HepG2 (cell line): ENCODE measurements around the gene RAC2. TPM values are rescaled to one million over a fixed set of nuclear protein-coding genes. Genes with fewer than 3 reads are reported as not detected.

ENCODE experiments used
- NCOA2 ChIP-seq: sonication (generic); formaldehyde crosslinking; IDR thresholded peaks from 2 replicates; pipeline ENCODE4 v1.8.0; 2022; ENCODE audit warnings: inconsistent platforms
- NFKB2 ChIP-seq: sonication (generic); formaldehyde crosslinking; IDR thresholded peaks from 2 replicates; pipeline ENCODE4 v1.4.0; 2020; ENCODE audit warnings: missing genetic modification reagents, borderline replicate concordance
- PRDM4 ChIP-seq: sonication (generic); formaldehyde crosslinking; IDR thresholded peaks from 2 replicates; pipeline ENCODE4 v1.9.0; 2021; ENCODE audit warnings: missing genetic modification reagents, borderline replicate concordance
- RNF219 ChIP-seq: sonication (generic); formaldehyde crosslinking; IDR thresholded peaks from 2 replicates; pipeline ENCODE4 v1.5.0; 2020; ENCODE audit warnings: mild to moderate bottlenecking, missing genetic modification reagents
- SAP130 ChIP-seq: IDR thresholded peaks from 2 replicates; pipeline ENCODE4 v1.6.1; 2016; ENCODE audit warnings: low read depth
- SMAD3 ChIP-seq: sonication (generic); formaldehyde crosslinking; IDR thresholded peaks from 2 replicates; pipeline ENCODE4 v1.4.0; 2020; ENCODE audit warnings: missing genetic modification reagents
- ZNF660 ChIP-seq: sonication (generic); formaldehyde crosslinking; IDR thresholded peaks from 2 replicates; pipeline ENCODE4 v1.5.1; 2020; ENCODE audit warnings: mild to moderate bottlenecking, low read depth, missing genetic modification reagents, borderline replicate concordance
- ZNF816 ChIP-seq: sonication (generic); formaldehyde crosslinking; IDR thresholded peaks from 2 replicates; pipeline ENCODE4 v1.8.0; 2022; ENCODE audit warnings: missing genetic modification reagents, mild to moderate bottlenecking, borderline replicate concordance
- polyA plus RNA-seq, 8 experiments: library from polyadenylated mRNA; depleted of rRNA in 3 of 8; stranded (reverse) in 7 of 8; unstranded in 1 of 8; fragments of >200 nt; fragmentation: Illumina TruSeq in 4 of 8; extraction: Trizol in 4 of 8; gene quantifications; 2 replicates each; pipeline versions ENCODE4 v1.2.1 to v1.2.3, GENCODE V29; 2011 to 2016; ENCODE audit warnings: low read depth in 4 of 8, missing spikeins in 1 of 8, mixed read lengths in 1 of 8; ENCODE audit not compliant: insufficient read depth in 1 of 8
- total RNA-seq, 5 experiments: library from RNA; depleted of rRNA; stranded (reverse); fragments of >200 nt; fragmentation: Illumina TruSeq; extraction: Trizol; gene quantifications; 2 replicates each; pipeline ENCODE4 v1.2.3, GENCODE V29; 2016; ENCODE audit warnings: low read depth in 1 of 5
- TF ChIP-seq, protein P1 (sequence below): sonication (generic); formaldehyde crosslinking; IDR thresholded peaks from 2 replicates; pipeline ENCODE4 v1.5.1; 2020; ENCODE audit warnings: mild to moderate bottlenecking, missing genetic modification reagents, moderate library complexity
- TF ChIP-seq, protein P2 (sequence below): sonication (generic); formaldehyde crosslinking; IDR thresholded peaks from 2 replicates; pipeline ENCODE4 v1.9.0; 2021; ENCODE audit warnings: mild to moderate bottlenecking, missing genetic modification reagents

Gene RAC2
- total and polyA plus RNA-seq, 2 of the 13 experiments (the other 11 are each of a cell fraction or from before 2014, with no cell fraction given) = 0.73 TPM; not detected in 1

DNA sequence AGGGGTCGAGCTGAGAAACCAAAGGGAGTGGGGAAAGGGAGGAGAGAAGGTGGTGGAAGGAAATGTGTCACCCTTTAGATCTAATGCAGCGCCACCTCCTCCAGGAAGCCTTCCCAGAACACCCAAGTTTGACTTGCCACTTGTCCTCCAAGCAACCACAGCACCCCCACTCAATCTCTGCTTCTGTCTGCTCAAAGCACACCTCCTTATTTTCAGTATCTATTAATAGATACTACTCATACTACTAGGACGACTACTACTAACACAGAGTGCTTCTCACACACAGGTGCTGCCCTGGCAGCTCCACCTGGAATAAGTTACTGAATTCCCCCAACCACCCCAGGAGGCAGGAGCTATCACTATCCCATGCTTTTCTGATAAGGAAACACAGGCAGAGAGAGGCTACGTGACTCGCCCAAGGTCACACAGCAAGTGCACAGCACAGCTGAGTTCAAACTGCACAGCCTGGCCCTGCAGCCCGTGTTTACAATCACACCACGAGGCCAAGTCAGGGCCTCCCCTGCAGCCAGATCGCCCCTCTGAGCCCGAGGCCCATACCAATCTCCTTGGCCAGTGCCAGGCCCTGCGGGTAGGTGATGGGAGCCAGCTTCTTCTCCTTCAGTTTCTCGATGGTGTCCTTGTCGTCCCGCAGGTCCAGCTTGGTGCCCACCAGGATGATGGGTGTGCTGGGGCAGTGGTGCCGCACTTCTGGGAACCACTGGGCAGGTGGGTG, 13.2 kb downstream of the RAC2 start (continued):
- TF ChIP-seq, protein P1, sequence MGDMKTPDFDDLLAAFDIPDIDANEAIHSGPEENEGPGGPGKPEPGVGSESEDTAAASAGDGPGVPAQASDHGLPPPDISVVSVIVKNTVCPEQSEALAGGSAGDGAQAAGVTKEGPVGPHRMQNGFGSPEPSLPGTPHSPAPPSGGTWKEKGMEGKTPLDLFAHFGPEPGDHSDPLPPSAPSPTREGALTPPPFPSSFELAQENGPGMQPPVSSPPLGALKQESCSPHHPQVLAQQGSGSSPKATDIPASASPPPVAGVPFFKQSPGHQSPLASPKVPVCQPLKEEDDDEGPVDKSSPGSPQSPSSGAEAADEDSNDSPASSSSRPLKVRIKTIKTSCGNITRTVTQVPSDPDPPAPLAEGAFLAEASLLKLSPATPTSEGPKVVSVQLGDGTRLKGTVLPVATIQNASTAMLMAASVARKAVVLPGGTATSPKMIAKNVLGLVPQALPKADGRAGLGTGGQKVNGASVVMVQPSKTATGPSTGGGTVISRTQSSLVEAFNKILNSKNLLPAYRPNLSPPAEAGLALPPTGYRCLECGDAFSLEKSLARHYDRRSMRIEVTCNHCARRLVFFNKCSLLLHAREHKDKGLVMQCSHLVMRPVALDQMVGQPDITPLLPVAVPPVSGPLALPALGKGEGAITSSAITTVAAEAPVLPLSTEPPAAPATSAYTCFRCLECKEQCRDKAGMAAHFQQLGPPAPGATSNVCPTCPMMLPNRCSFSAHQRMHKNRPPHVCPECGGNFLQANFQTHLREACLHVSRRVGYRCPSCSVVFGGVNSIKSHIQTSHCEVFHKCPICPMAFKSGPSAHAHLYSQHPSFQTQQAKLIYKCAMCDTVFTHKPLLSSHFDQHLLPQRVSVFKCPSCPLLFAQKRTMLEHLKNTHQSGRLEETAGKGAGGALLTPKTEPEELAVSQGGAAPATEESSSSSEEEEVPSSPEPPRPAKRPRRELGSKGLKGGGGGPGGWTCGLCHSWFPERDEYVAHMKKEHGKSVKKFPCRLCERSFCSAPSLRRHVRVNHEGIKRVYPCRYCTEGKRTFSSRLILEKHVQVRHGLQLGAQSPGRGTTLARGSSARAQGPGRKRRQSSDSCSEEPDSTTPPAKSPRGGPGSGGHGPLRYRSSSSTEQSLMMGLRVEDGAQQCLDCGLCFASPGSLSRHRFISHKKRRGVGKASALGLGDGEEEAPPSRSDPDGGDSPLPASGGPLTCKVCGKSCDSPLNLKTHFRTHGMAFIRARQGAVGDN (CRISPR knock-in tag) = peak; percentile 77
- no peak for TF ChIP-seq NFKB2 (CRISPR knock-in tag)
- no peak for TF ChIP-seq PRDM4 (CRISPR knock-in tag)
- no peak for TF ChIP-seq NCOA2
- TF ChIP-seq RNF219 (CRISPR knock-in tag) = no peak
- no peak for TF ChIP-seq SMAD3
- no peak for TF ChIP-seq SAP130 (CRISPR knock-in tag)
- TF ChIP-seq, protein P2, sequence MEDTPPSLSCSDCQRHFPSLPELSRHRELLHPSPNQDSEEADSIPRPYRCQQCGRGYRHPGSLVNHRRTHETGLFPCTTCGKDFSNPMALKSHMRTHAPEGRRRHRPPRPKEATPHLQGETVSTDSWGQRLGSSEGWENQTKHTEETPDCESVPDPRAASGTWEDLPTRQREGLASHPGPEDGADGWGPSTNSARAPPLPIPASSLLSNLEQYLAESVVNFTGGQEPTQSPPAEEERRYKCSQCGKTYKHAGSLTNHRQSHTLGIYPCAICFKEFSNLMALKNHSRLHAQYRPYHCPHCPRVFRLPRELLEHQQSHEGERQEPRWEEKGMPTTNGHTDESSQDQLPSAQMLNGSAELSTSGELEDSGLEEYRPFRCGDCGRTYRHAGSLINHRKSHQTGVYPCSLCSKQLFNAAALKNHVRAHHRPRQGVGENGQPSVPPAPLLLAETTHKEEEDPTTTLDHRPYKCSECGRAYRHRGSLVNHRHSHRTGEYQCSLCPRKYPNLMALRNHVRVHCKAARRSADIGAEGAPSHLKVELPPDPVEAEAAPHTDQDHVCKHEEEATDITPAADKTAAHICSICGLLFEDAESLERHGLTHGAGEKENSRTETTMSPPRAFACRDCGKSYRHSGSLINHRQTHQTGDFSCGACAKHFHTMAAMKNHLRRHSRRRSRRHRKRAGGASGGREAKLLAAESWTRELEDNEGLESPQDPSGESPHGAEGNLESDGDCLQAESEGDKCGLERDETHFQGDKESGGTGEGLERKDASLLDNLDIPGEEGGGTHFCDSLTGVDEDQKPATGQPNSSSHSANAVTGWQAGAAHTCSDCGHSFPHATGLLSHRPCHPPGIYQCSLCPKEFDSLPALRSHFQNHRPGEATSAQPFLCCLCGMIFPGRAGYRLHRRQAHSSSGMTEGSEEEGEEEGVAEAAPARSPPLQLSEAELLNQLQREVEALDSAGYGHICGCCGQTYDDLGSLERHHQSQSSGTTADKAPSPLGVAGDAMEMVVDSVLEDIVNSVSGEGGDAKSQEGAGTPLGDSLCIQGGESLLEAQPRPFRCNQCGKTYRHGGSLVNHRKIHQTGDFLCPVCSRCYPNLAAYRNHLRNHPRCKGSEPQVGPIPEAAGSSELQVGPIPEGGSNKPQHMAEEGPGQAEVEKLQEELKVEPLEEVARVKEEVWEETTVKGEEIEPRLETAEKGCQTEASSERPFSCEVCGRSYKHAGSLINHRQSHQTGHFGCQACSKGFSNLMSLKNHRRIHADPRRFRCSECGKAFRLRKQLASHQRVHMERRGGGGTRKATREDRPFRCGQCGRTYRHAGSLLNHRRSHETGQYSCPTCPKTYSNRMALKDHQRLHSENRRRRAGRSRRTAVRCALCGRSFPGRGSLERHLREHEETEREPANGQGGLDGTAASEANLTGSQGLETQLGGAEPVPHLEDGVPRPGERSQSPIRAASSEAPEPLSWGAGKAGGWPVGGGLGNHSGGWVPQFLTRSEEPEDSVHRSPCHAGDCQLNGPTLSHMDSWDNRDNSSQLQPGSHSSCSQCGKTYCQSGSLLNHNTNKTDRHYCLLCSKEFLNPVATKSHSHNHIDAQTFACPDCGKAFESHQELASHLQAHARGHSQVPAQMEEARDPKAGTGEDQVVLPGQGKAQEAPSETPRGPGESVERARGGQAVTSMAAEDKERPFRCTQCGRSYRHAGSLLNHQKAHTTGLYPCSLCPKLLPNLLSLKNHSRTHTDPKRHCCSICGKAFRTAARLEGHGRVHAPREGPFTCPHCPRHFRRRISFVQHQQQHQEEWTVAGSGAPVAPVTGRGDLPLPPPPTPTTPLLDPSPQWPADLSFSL (CRISPR knock-in tag) = no peak
- no peak for TF ChIP-seq ZNF660 (CRISPR knock-in tag)
- no peak for TF ChIP-seq ZNF816
